ENCODE results near the gene SDHA. TPM values are rescaled to one million over a fixed set of nuclear protein-coding genes. Genes with fewer than 3 reads are reported as not detected.

Gene SDHA
- total and polyA plus RNA-seq, 2 of the 8 experiments (the other 6 are each of a cell fraction or from before 2014, with no cell fraction given), result 59.7 to 87.3 TPM

DNA sequence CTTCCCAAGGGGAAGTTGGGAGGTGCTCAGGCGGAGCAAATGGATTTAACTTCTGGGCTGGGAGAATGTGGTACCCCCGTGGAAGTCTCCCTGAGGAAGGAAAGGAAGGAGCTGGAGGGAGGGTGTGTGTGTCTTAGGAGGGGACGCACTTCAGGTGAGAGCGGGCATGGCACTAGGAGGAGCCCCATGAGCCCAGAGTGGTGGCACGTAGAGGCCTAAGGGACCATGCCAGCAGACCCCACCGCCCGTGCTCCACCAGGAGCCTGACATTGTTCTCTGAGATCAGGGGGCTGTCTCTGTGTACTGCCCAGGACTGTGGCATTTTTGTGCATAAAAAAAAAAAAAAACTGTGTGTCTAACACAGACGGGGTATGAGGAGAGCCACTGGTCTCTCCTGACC, 84.8 kb downstream of the SDHA start:
- 91% methylated on average over 8 of the region's 8 CpGs; no CpG with 5 or more reads in 1 of the 2 experiments for WGBS, 2 experiments (ENCODE audit: extremely low coverage in 1 of 2, insufficient coverage in 1 of 2, insufficient read length in 1 of 2, insufficient replicate concordance in 2 of 2, low coverage in 1 of 2, low lambda C conversion rate in 2 of 2, missing lambda C conversion rate in 1 of 2)
- no peak for DNase-seq (ENCODE audit: low read depth in 1 of 2, low spot score in 2 of 2)
- H3K36me3 ChIP-seq (ENCODE audit: control insufficient read depth in 2 of 4, insufficient read depth in 4 of 4, low read length in 3 of 4), result peaks cover 0 to 5% (median 4%) of the 10 kb centered on the region in 4 experiments; a peak in 3 of 8 replicates

More for the DNA sequence above, 84.8 kb downstream of the SDHA start:
- H3K79me1 ChIP-seq (ENCODE audit: low read depth, low read length), result 0 out of 2 replicates have a peak, but pooled peaks cover 2% of the 10 kb centered on the region
- no peak overlapping the region for H3K23ac ChIP-seq (ENCODE audit: insufficient read length)
- no peak overlapping the region for H2AK5ac ChIP-seq (ENCODE audit: low read depth, low read length)
- no peak overlapping the region for H3K4ac ChIP-seq (replicated peaks; ENCODE audit: insufficient read length, low read depth, low read length)
- H2AFZ ChIP-seq (ENCODE audit: low read length), result no peak overlapping the region
- no peak overlapping the region for H2BK12ac ChIP-seq (ENCODE audit: low read depth, low read length)
- no peak overlapping the region for H3K4me3 ChIP-seq (ENCODE audit: extremely low read depth in 1 of 4, insufficient read depth in 2 of 4, low read depth in 3 of 4, low read length in 4 of 4)
- H3K79me2 ChIP-seq (ENCODE audit: control insufficient read depth in 1 of 2, insufficient read depth in 2 of 2, low read length in 2 of 2), result peaks cover 0 to 10% of the 10 kb centered on the region in 2 experiments; a peak in 1 of 4 replicates
- H3K18ac ChIP-seq (ENCODE audit: extremely low read depth, low read length), result no peak overlapping the region
- H4K5ac ChIP-seq (ENCODE audit: insufficient read length, low read depth, low read length), result no peak overlapping the region
- H2BK15ac ChIP-seq (ENCODE audit: low read length), result no peak overlapping the region
- H3K23me2 ChIP-seq (ENCODE audit: low read depth, low read length), result no peaks in the 10 kb centered on the region
- peak overlapping the region in 1 of 2 experiments; percentile 2; a peak in 1 of 4 replicates for H3K4me2 ChIP-seq (ENCODE audit: insufficient read depth in 1 of 2, low read depth in 2 of 2, low read length in 2 of 2)
- ChIA-PET POLR2A (ENCODE audit: partially characterized antibody) (interaction anchor here (0.6 to 1.3 kb wide), 6 partner anchors 10 to 256 kb away, joined by 3 to 8 read pairs (median 3); no protein-coding TSS in a partner anchor), CTCF (ENCODE audit: partially characterized antibody) (interaction anchor here (1.7 to 2.1 kb wide), 3 partner anchors 9 to 19 kb away, joined by 3 to 8 read pairs (median 6); no protein-coding TSS in a partner anchor)
- H3K14ac ChIP-seq (ENCODE audit: insufficient read length), result no peak overlapping the region
- peaks cover 3 to 7% of the 10 kb centered on the region in 2 experiments for H4K20me1 ChIP-seq (replicated peaks in 1 of 2; ENCODE audit: control insufficient read depth in 1 of 2, insufficient read depth in 2 of 2, low read length in 2 of 2)
- TF ChIP-seq FOSL1 (IDR thresholded peaks at IDR 0.05; ENCODE audit: insufficient read depth, low read depth, low read length), result no peak
- TF ChIP-seq NANOG (IDR thresholded peaks at IDR 0.05; ENCODE audit: insufficient read depth, low read depth, low read length, poor library complexity, severe bottlenecking), result no peak
- TF ChIP-seq SRF (IDR thresholded peaks at IDR 0.05; ENCODE audit: low read depth, low read length), result no peak
- no peak for TF ChIP-seq CBX5 (IDR thresholded peaks at IDR 0.05; ENCODE audit: low read depth, low read length)
- no peak for TF ChIP-seq KDM5A (IDR thresholded peaks at IDR 0.05; ENCODE audit: low read length)
- TF ChIP-seq GABPA (IDR thresholded peaks at IDR 0.05; ENCODE audit: borderline replicate concordance, insufficient read depth, low read length), result no peak
- TF ChIP-seq BCL11A (IDR thresholded peaks at IDR 0.05; ENCODE audit: low read depth in 2 of 2, low read length in 2 of 2), result no peak
- no peak for TF ChIP-seq TAF7 (optimal IDR thresholded peaks at IDR 0.05; ENCODE audit: borderline replicate concordance, low read depth, low read length)
- TF ChIP-seq SIX5 (IDR thresholded peaks at IDR 0.05; ENCODE audit: low read depth, low read length), result no peak
- no peak for TF ChIP-seq POU5F1 (IDR thresholded peaks at IDR 0.05; ENCODE audit: low read depth, low read length)
- no peak for TF ChIP-seq CEBPB (IDR thresholded peaks at IDR 0.05; ENCODE audit: low read depth, low read length)
- TF ChIP-seq EZH2 (IDR thresholded peaks at IDR 0.05; ENCODE audit: low read depth, low read length, severe bottlenecking), result no peak
- no peak overlapping the region for H4K91ac ChIP-seq (replicated peaks; ENCODE audit: insufficient read length, low read length)
- H3K9ac ChIP-seq (replicated peaks in 1 of 4; ENCODE audit: extremely low read depth in 1 of 4, low read depth in 3 of 4, low read length in 3 of 4), result no peak overlapping the region
- H3K9me3 ChIP-seq (ENCODE audit: insufficient read depth in 2 of 2, low read depth in 1 of 2, low read length in 1 of 2), result no peaks in the 10 kb centered on the region
- no peak overlapping the region for H4K8ac ChIP-seq (ENCODE audit: extremely low read depth, insufficient read depth, low read length)
- H2BK5ac ChIP-seq (ENCODE audit: low read depth, low read length), result no peak overlapping the region
- H3K27me3 ChIP-seq (replicated peaks in 1 of 4; ENCODE audit: control insufficient read depth in 3 of 4, extremely low read depth in 1 of 4, insufficient read depth in 3 of 4, low read length in 3 of 4), result no peaks in the 10 kb centered on the region
- no peak overlapping the region for H3K56ac ChIP-seq (replicated peaks; ENCODE audit: insufficient read length, low read depth, low read length)
- no peak for FAIRE-seq
- peaks cover 0 to 12% (median 5%) of the 10 kb centered on the region in 4 experiments; a peak in 3 of 7 replicates for H3K4me1 ChIP-seq (replicated peaks in 1 of 4; ENCODE audit: control insufficient read depth in 3 of 4, insufficient read depth in 4 of 4, low read length in 3 of 4)
- H3K27ac ChIP-seq (ENCODE audit: low read depth, low read length), result no peak overlapping the region
- H2BK20ac ChIP-seq (ENCODE audit: low read length), result no peak overlapping the region
- no peak overlapping the region for H2BK120ac ChIP-seq (replicated peaks; ENCODE audit: low read depth, low read length)
